ENCODE data around the gene DDR1.
"Not testable (repeated sequence)": the region's sequence is repeated elsewhere in the genome, so short reads cannot be mapped to it uniquely, and the experiment has no call there.

Gene DDR1

GRCh38 chr6:30917487-30917886 lies 33.2 kb downstream of the DDR1 start:
- no peak for DNase-seq (ENCODE audit: low read depth)

GRCh38 chr6:30918670-30919069 lies 34.4 kb downstream of the DDR1 start:
- no peak for DNase-seq (ENCODE audit: low read depth)

- DNase-seq (ENCODE audit: low read depth): no peak
These were observed 38.1 kb downstream of the DDR1 start for GRCh38 chr6:30922447-30922852.

GRCh38 chr6:30924040-30924627 lies 39.8 kb downstream of the DDR1 start:
- not testable (repeated sequence) for DNase-seq (ENCODE audit: low read depth)

GRCh38 chr6:30926644-30927043 lies 42.3 kb downstream of the DDR1 start:
- no peak for DNase-seq (ENCODE audit: low read depth)

GRCh38 chr6:30927080-30927479 lies 42.8 kb downstream of the DDR1 start:
- DNase-seq (ENCODE audit: low read depth): not testable (repeated sequence)

- DNase-seq (ENCODE audit: low read depth): no peak
These were observed 44.4 kb downstream of the DDR1 start for GRCh38 chr6:30928677-30929076.

- DNase-seq (ENCODE audit: low read depth): no peak
These were observed 46.2 kb downstream of the DDR1 start for GRCh38 chr6:30930506-30930905.

GRCh38 chr6:30931272-30931671 lies 47.0 kb downstream of the DDR1 start:
- no peak for DNase-seq (ENCODE audit: low read depth)

- no peak for DNase-seq (ENCODE audit: low read depth)
These were observed 47.8 kb downstream of the DDR1 start, which contains the start of gene SFTA2 for GRCh38 chr6:30931969-30932645. Gene SFTA2, minus strand, starts transcription at chr6:30932170. Its CDS starts 74 bp downstream, at chr6:30932096.

GRCh38 chr6:30932665-30933365 lies 48.5 kb downstream of the DDR1 start:
- no peak for DNase-seq (ENCODE audit: low read depth)

GRCh38 chr6:30935018-30935417 lies 50.7 kb downstream of the DDR1 start:
- no peak for DNase-seq (ENCODE audit: low read depth)

- no peak for DNase-seq (ENCODE audit: low read depth)
These were observed 52.9 kb downstream of the DDR1 start for GRCh38 chr6:30937265-30937664.

GRCh38 chr6:30938730-30939129 lies 54.4 kb downstream of the DDR1 start:
- DNase-seq (ENCODE audit: low read depth): no peak

GRCh38 chr6:30939473-30939872 lies 55.2 kb downstream of the DDR1 start:
- DNase-seq (ENCODE audit: low read depth): no peak

- DNase-seq (ENCODE audit: low read depth): no peak
These were observed 56.2 kb downstream of the DDR1 start, which contains the start of gene MUCL3 for GRCh38 chr6:30940361-30940986. Gene MUCL3, plus strand, starts transcription at chr6:30940973. Its CDS starts 27 bp downstream, at chr6:30941000.

- DNase-seq (ENCODE audit: low read depth): peak; percentile 45
These were observed 58.2 kb downstream of the DDR1 start for GRCh38 chr6:30942338-30943060.

- DNase-seq (ENCODE audit: low read depth): no peak
These were observed 59.7 kb downstream of the DDR1 start for GRCh38 chr6:30944051-30944450.

GRCh38 chr6:30945281-30945680 lies 61.0 kb downstream of the DDR1 start:
- no peak for DNase-seq (ENCODE audit: low read depth)

- no peak for DNase-seq (ENCODE audit: low read depth)
These were observed 62.9 kb downstream of the DDR1 start for GRCh38 chr6:30947231-30947630.

GRCh38 chr6:30948811-30949210 lies 64.5 kb downstream of the DDR1 start:
- no peak for DNase-seq (ENCODE audit: low read depth)
